Urinary bladder (tissue), 4 donors: ENCODE results near the gene NRP2. TPM values are rescaled to one million over a fixed set of nuclear protein-coding genes. Genes with fewer than 3 reads are reported as not detected.

Experiments
- DNase-seq: peaks from one replicate; pipeline ENCODE4 v3.0.0-alpha.2; 2015; ENCODE audit errors: extremely low spot score
- H3K27ac ChIP-seq: one replicate; pipeline ENCODE4 v1.5.1; 2013; ENCODE audit warnings: low read depth, mild to moderate bottlenecking, moderate library complexity
- H3K36me3 ChIP-seq: one replicate; pipeline ENCODE4 v1.6.1; 2013; ENCODE audit warnings: mild to moderate bottlenecking, moderate library complexity; ENCODE audit not compliant: insufficient read depth
- H3K4me1 ChIP-seq: one replicate; pipeline ENCODE4 v1.6.1; 2013; ENCODE audit warnings: mild to moderate bottlenecking, moderate library complexity; ENCODE audit not compliant: insufficient read depth
- H3K4me3 ChIP-seq: one replicate; pipeline ENCODE4 v1.5.1; 2013; ENCODE audit warnings: low read depth, low read length
- WGBS: extraction: QIAGEN DNeasy Blood & Tissue Kit; methylation state at CpG from one replicate; pipeline ENCODE4 v1.1.7; 2013; 5-methylcytosine and 5-hydroxymethylcytosine counted together
- polyA plus RNA-seq: library from polyadenylated mRNA; stranded (reverse); fragments of 200-250 nt; gene quantifications from one replicate; pipeline ENCODE4 v1.2.3, GENCODE V29; 2013
- total RNA-seq: library from RNA; depleted of rRNA; stranded (reverse); fragments of >200 nt; gene quantifications from one replicate; pipeline ENCODE4 v1.2.3, GENCODE V29; 2014
- donor health status: healthy with polysubstance abuse.
- donor health status: healthy.

The NRP2 gene
- total and polyA plus RNA-seq, 2 donors = 74.4 to 101 TPM

- H3K27ac ChIP-seq = no peak overlapping the region
- no peak overlapping the region for H3K4me3 ChIP-seq
- H3K36me3 ChIP-seq = no peaks in the 10 kb centered on the region
- WGBS = 90% methylated on average over 1 of the region's 1 CpG
- no peaks in the 10 kb centered on the region for H3K4me1 ChIP-seq
- no peak for DNase-seq
These were observed 155.4 kb downstream of the NRP2 start for GRCh38 chr2:205837663-205838062.

DNA sequence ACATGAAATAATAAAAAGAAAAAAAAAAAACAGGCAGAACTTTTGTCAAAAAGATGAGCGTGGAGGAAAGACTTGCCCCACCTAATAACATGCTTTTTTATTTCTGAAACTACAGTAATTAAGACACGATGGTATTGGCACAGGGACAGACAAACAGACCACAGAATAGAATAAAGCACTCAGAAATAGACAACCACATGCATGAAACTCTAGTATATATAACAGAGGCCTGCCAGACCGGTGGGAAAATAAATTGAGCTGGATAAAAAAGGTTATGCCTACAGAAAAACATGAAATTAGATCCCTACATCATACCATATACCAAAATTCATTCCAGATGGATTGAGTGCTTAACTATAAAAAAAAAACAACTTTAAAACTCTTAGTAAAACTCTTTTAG lies 163.1 kb downstream of the NRP2 start:
- H3K27ac ChIP-seq = no peak overlapping the region
- H3K4me3 ChIP-seq = no peak overlapping the region
- no peak for DNase-seq
- H3K4me1 ChIP-seq = no peaks in the 10 kb centered on the region
- no peaks in the 10 kb centered on the region for H3K36me3 ChIP-seq
- WGBS = 76% methylated on average over 3 of the region's 3 CpGs
